ENCODE data around the gene ALPG. TPM values are rescaled to one million over a fixed set of nuclear protein-coding genes. Genes with fewer than 3 reads are reported as not detected.
"Not testable (repeated sequence)": the region's sequence is repeated elsewhere in the genome, so short reads cannot be mapped to it uniquely, and the experiment has no call there.

ALPG gene
- polyA plus RNA-seq, 1 donor = not detected

GRCh38 chr2:232421189-232421785, 14.6 kb downstream of the ALPG start:
- H3K27ac ChIP-seq (ENCODE audit: low read length) = no peak overlapping the region
- no CpG with 5 or more reads among the region's 22 CpGs for WGBS (ENCODE audit: insufficient coverage, low lambda C conversion rate)
- H3K27me3 ChIP-seq (ENCODE audit: control insufficient read depth, insufficient read depth, low read length) = peaks cover 81% of the 10 kb centered on the region
- no peak for DNase-seq
- peaks cover 3% of the 10 kb centered on the region for H3K4me1 ChIP-seq (ENCODE audit: control insufficient read depth, insufficient read depth, low read length)
- no peak overlapping the region for H3K4me3 ChIP-seq (ENCODE audit: low read length)
- peaks cover 24% of the 10 kb centered on the region for H3K9me3 ChIP-seq (ENCODE audit: control insufficient read depth, low read depth, low read length)
- H3K36me3 ChIP-seq (ENCODE audit: control insufficient read depth, insufficient read depth, low read length) = no peaks in the 10 kb centered on the region

- H3K27me3 ChIP-seq (ENCODE audit: control insufficient read depth, insufficient read depth, low read length) = peaks cover 77% of the 10 kb centered on the region
- peaks cover 24% of the 10 kb centered on the region for H3K9me3 ChIP-seq (ENCODE audit: control insufficient read depth, low read depth, low read length)
- no peak overlapping the region for H3K4me3 ChIP-seq (ENCODE audit: low read length)
- no CpG with 5 or more reads among the region's 10 CpGs for WGBS (ENCODE audit: insufficient coverage, low lambda C conversion rate)
- no peak for DNase-seq
- no peak overlapping the region for H3K27ac ChIP-seq (ENCODE audit: low read length)
- peaks cover 3% of the 10 kb centered on the region for H3K4me1 ChIP-seq (ENCODE audit: control insufficient read depth, insufficient read depth, low read length)
- H3K36me3 ChIP-seq (ENCODE audit: control insufficient read depth, insufficient read depth, low read length) = no peaks in the 10 kb centered on the region
Measured at GRCh38 chr2:232422051-232422450, 15.4 kb downstream of the ALPG start.

DNA sequence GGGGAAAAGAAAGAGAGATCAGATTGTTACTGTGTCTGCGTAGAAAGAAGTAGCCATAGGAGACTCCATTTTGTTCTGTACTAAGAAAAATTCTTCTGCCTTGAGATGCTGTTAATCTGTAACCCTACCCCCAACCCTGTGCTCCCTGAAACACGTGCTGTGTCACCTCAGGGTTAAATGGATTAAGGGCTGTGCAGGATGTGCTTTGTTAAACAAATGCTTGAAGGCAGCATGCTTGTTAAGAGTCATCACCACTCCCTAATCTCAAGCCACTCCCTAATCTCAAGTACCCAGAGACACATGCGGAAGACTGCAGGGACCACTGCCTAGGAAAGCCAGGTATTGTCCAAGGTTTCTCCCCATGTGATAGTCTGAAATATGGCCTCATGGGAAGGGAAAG, 16.4 kb downstream of the ALPG start:
- no CpG with 5 or more reads among the region's 3 CpGs for WGBS (ENCODE audit: insufficient coverage, low lambda C conversion rate)
- peaks cover 68% of the 10 kb centered on the region for H3K27me3 ChIP-seq (ENCODE audit: control insufficient read depth, insufficient read depth, low read length)
- not testable (repeated sequence) for H3K4me1 ChIP-seq (ENCODE audit: control insufficient read depth, insufficient read depth, low read length); H3K36me3 ChIP-seq (ENCODE audit: control insufficient read depth, insufficient read depth, low read length); H3K4me3 ChIP-seq (ENCODE audit: low read length); H3K27ac ChIP-seq (ENCODE audit: low read length); DNase-seq
- peaks cover 24% of the 10 kb centered on the region for H3K9me3 ChIP-seq (ENCODE audit: control insufficient read depth, low read depth, low read length)

DNA sequence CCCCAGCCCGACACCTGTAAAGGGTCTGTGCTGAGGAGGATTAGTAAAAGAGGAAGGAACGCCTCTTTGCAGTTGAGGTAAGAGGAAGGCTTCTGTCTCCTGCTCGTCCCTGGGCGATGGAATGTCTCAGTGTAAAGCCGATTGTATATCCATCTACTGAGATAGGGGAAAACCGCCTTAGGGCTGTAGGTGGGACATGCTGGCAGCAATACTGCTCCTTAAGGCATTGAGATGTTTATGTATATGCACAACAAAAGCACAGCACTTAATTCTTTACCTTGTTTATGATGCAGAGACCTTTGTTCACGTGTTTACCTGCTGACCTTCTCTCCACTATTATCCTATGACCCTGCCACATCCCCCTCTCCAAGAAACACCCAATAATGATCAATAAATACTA, 16.8 kb downstream of the ALPG start:
- WGBS (ENCODE audit: insufficient coverage, low lambda C conversion rate) = no CpG with 5 or more reads among the region's 7 CpGs
- not testable (repeated sequence) for H3K27ac ChIP-seq (ENCODE audit: low read length); H3K4me1 ChIP-seq (ENCODE audit: control insufficient read depth, insufficient read depth, low read length); H3K4me3 ChIP-seq (ENCODE audit: low read length); H3K36me3 ChIP-seq (ENCODE audit: control insufficient read depth, insufficient read depth, low read length); DNase-seq
- Histone ChIP-seq H3K27me3 (ENCODE audit: control insufficient read depth, insufficient read depth, low read length) (peaks cover 64% of the 10 kb centered on the region), H3K9me3 (ENCODE audit: control insufficient read depth, low read depth, low read length) (peaks cover 24% of the 10 kb centered on the region)

DNA sequence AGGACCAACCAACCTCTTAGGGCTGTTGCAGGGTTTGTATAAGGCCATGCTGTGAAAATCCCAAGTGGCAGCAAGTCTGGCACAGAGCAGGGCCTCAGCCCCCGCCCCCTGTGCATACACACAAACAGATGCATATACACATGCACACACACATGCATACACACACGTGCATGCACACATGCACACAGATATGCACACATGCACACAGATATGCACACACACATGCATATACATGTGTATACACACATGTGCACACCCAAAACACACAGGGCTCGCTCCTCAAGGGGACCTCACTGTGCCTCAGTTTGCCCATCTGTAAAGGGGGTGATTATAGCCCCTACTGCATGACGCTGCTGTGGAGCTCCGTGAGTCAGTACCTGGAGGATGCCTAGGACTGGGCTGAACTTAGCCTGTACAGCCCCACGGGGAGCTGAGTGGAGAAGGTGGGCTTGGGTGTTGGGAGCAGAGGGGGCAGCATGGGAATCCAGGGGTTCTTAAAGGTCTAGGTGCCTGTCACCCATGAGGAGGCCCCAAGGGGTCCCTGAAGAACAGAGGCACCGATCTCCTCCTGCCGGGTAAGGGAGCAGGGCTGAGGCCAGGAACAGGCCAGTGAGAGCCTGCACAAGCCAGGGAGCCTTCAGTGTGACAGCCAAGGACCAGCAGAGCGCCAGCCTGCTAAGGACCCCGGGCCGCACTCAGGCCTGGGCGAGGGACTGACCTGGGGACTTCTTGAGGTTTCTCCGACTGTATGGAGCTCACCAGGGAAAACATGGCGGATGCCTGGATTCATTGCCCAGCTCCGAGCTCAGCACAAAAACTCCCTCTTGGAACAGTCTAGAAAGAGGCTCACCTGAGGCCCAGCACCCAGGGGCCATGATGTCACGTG, 25.3 kb downstream of the ALPG start:
- Histone ChIP-seq H3K4me3 (ENCODE audit: low read length) (no peak overlapping the region), H3K27ac (ENCODE audit: low read length) (no peak overlapping the region), H3K36me3 (ENCODE audit: control insufficient read depth, insufficient read depth, low read length) (no peaks in the 10 kb centered on the region), H3K4me1 (ENCODE audit: control insufficient read depth, insufficient read depth, low read length) (no peaks in the 10 kb centered on the region), H3K9me3 (ENCODE audit: control insufficient read depth, low read depth, low read length) (no peaks in the 10 kb centered on the region), H3K27me3 (ENCODE audit: control insufficient read depth, insufficient read depth, low read length) (no peaks in the 10 kb centered on the region)
- no CpG with 5 or more reads among the region's 16 CpGs for WGBS (ENCODE audit: insufficient coverage, low lambda C conversion rate)
- DNase-seq = no peak

DNA sequence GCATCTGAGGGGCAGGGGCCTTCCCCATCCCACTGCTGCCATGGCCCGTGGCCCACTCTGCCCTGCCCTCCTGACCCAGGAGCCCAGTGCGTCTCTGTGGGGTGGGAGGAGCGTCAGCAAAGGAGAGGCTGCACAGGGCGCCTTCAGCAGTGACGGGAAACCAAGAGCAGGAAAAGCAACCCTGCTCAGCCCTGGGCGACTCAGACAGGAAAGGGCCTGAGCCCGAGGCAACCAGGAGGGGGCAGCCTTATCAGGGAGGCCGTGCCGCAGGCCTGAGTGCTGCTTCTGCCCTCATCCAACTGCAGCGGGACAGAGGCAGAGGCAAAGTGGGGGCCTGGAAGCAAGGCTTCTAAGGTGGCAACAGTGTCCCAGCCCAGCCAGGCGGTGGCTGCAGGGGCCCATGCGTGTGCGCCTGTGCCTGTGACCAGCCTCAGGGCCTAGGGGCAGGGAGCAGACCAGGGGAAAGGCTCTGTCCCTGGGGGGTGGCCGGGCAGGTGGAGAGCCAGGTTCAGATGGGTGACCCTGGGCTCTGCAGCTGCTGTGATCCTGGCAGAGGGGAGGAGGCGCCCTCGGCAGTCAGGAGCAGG, 26.0 kb downstream of the ALPG start:
- no peak overlapping the region for H3K4me3 ChIP-seq (ENCODE audit: low read length)
- no peak for DNase-seq
- H3K4me1 ChIP-seq (ENCODE audit: control insufficient read depth, insufficient read depth, low read length) = no peaks in the 10 kb centered on the region
- H3K27ac ChIP-seq (ENCODE audit: low read length) = no peak overlapping the region
- no peaks in the 10 kb centered on the region for H3K36me3 ChIP-seq (ENCODE audit: control insufficient read depth, insufficient read depth, low read length)
- H3K27me3 ChIP-seq (ENCODE audit: control insufficient read depth, insufficient read depth, low read length) = no peaks in the 10 kb centered on the region
- H3K9me3 ChIP-seq (ENCODE audit: control insufficient read depth, low read depth, low read length) = no peaks in the 10 kb centered on the region
- WGBS (ENCODE audit: insufficient coverage, low lambda C conversion rate) = no CpG with 5 or more reads among the region's 16 CpGs

DNA sequence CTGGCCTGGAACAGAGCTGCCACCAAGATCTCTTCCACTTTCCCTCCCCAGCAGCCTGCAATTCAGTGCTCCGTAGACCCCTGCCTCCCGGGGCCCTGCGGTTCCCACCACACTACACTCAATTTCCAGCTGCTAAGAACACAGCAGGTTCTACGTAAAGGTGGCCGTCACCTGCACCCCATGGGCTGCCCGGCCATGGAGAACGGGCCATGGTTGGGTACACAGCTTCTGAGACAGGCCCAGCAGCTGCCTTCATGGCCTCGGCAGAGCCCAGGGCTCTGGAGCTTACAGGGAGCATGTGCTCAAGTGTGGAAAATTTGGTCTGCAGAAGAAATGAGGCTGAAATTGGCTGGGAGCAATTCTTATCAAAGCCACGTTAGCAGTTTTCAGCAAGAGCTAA, 27.0 kb downstream of the ALPG start:
- H3K9me3 ChIP-seq (ENCODE audit: control insufficient read depth, low read depth, low read length); H3K27me3 ChIP-seq (ENCODE audit: control insufficient read depth, insufficient read depth, low read length); DNase-seq; H3K4me3 ChIP-seq (ENCODE audit: low read length); H3K27ac ChIP-seq (ENCODE audit: low read length); H3K4me1 ChIP-seq (ENCODE audit: control insufficient read depth, insufficient read depth, low read length); H3K36me3 ChIP-seq (ENCODE audit: control insufficient read depth, insufficient read depth, low read length): not testable (repeated sequence)
- no CpG with 5 or more reads among the region's 9 CpGs for WGBS (ENCODE audit: insufficient coverage, low lambda C conversion rate)

DNA sequence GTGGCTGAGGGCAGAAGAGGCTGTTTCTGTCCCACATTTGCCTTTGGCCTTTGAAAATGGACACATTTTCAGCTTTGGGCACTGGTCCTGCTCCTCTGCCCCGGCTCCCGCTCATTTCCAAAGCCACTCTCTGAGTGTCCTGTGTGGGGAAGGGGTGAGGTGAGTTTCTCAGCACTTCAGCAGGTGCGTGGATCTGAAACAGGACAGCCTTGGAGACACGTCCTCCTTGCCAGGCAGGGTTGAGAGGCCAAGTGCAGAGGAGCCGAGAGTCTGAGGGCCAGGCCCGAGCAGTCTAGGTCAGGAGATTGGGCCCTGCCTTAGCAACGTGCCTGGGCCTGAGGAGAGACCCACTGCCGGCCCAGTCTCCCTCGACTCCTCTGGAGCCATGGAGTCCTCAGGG, 27.4 kb downstream of the ALPG start:
- no peaks in the 10 kb centered on the region for H3K9me3 ChIP-seq (ENCODE audit: control insufficient read depth, low read depth, low read length)
- no peaks in the 10 kb centered on the region for H3K36me3 ChIP-seq (ENCODE audit: control insufficient read depth, insufficient read depth, low read length)
- no peaks in the 10 kb centered on the region for H3K4me1 ChIP-seq (ENCODE audit: control insufficient read depth, insufficient read depth, low read length)
- H3K4me3 ChIP-seq (ENCODE audit: low read length) = no peak overlapping the region
- no peak overlapping the region for H3K27ac ChIP-seq (ENCODE audit: low read length)
- no CpG with 5 or more reads among the region's 9 CpGs for whole genome bisulfite sequencing (ENCODE audit: insufficient coverage, low lambda C conversion rate)
- DNase-seq = no peak
- no peaks in the 10 kb centered on the region for H3K27me3 ChIP-seq (ENCODE audit: control insufficient read depth, insufficient read depth, low read length)

DNA sequence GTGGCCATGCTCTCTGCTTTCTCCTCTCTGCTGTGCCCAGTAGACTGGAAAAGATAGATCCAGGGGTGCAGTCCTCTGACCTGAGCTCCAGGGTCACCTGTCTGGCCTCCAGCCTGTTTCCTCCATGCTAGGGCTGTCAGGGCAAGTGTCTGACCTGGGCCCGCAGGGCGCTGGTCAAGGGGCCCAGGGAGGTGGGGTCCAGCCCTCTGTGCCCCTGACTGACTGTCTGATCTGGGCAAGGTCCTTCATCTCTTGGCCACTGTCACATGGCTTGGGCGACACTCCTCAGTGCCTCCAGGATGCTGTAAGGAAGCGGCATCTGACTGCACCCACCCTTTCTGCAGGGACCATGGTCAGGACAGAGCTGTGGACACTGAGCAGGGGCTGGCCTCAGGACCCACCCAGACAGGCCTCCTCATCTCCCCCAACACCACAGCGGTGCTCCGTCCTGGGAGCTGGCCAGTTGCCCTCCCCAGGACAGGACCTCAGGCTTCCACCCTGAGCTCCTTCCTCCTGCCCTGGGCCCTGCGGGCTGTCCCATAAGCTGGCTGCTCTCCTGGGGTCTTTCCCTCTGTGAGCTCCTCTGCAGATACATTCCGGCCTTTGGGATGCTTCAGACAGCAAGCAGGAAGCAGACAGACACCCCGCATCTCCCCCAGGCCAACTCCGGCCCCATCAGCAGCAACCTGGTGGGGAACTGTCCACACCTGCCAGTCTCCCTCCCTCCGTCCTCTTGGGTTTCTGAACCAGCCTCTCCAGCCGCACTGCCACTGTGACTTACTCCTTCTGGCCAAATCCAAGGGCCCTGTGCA, 28.1 kb downstream of the ALPG start:
- H3K27me3 ChIP-seq (ENCODE audit: control insufficient read depth, insufficient read depth, low read length) = no peaks in the 10 kb centered on the region
- no peaks in the 10 kb centered on the region for H3K36me3 ChIP-seq (ENCODE audit: control insufficient read depth, insufficient read depth, low read length)
- H3K27ac ChIP-seq (ENCODE audit: low read length) = no peak overlapping the region
- no CpG with 5 or more reads among the region's 12 CpGs for WGBS (ENCODE audit: insufficient coverage, low lambda C conversion rate)
- DNase-seq = no peak
- no peaks in the 10 kb centered on the region for H3K9me3 ChIP-seq (ENCODE audit: control insufficient read depth, low read depth, low read length)
- no peak overlapping the region for H3K4me3 ChIP-seq (ENCODE audit: low read length)
- peaks cover 1% of the 10 kb centered on the region for H3K4me1 ChIP-seq (ENCODE audit: control insufficient read depth, insufficient read depth, low read length)

GRCh38 chr2:232435375-232435648, 28.7 kb downstream of the ALPG start:
- no peak overlapping the region for H3K27ac ChIP-seq (ENCODE audit: low read length)
- H3K36me3 ChIP-seq (ENCODE audit: control insufficient read depth, insufficient read depth, low read length) = no peaks in the 10 kb centered on the region
- H3K27me3 ChIP-seq (ENCODE audit: control insufficient read depth, insufficient read depth, low read length) = no peaks in the 10 kb centered on the region
- H3K9me3 ChIP-seq (ENCODE audit: control insufficient read depth, low read depth, low read length) = no peaks in the 10 kb centered on the region
- no peak for DNase-seq
- WGBS (ENCODE audit: insufficient coverage, low lambda C conversion rate) = no CpG with 5 or more reads among the region's 4 CpGs
- peaks cover 2% of the 10 kb centered on the region for H3K4me1 ChIP-seq (ENCODE audit: control insufficient read depth, insufficient read depth, low read length)
- no peak overlapping the region for H3K4me3 ChIP-seq (ENCODE audit: low read length)

Data from large intestine (tissue), 3 donors.